Stimulated activated CD8-positive, alpha-beta memory T cell treated with anti-CD3 and anti-CD28 coated beads, Interleukin-12 subunit alpha, Interleukin-12 subunit beta, amount 100 ng/mL, for 1 hour (primary cell): ENCODE data around the gene PTBP1.
A peak's percentile ranks its signal among the peaks of the same experiment; 100 is the strongest.

Source experiments
- DNase-seq: peaks from one replicate; pipeline ENCODE4 v3.0.0-alpha.2; 2020; ENCODE audit warnings: low read depth

Gene PTBP1

DNA sequence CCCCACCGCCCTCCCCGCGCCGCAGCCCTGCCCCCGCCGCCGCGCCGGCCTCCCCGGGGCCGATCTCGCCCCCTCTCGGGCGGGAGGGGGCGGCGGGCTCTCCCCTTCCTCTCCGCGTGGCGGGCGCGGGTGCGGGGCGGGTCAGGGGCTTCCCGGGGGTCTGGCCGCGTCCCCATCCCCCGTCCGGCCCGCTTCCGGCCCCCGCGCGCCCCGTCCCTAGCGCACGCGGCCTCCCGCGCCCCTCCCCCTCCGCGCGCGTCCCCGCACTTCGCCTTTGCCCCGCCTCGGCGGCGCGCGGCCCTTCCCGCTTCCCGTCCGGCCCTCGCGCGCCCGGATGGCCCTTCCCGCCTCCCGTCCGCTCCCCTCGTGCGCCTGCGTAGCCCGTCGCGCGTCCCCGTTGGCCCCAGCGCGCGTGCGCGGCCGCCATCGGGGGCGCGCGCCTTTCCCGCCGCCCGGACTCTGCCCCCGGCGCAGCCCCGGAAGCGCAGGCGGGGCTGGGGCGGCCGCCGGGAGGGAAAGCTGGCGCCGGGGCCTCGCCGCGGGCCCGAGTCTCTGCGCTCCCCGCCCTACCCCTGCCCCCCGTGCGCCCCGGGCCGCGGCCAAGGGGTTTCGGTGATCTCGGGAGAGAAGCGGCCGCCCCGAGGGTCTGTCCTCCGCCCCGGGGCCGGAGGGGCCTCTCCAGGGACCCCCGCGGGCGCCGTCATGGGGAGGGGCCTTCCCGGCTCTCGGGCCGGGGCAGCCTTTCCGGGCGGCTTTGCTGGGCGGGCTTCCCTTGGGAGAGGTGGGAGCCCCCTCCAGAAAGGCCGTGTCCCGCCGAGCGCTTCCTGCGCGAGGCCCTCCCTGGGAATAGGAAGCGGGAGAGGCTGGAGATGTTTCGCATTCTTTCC, 519 bp downstream of the PTBP1 start:
- DNase-seq, result peak; percentile 76

DNA sequence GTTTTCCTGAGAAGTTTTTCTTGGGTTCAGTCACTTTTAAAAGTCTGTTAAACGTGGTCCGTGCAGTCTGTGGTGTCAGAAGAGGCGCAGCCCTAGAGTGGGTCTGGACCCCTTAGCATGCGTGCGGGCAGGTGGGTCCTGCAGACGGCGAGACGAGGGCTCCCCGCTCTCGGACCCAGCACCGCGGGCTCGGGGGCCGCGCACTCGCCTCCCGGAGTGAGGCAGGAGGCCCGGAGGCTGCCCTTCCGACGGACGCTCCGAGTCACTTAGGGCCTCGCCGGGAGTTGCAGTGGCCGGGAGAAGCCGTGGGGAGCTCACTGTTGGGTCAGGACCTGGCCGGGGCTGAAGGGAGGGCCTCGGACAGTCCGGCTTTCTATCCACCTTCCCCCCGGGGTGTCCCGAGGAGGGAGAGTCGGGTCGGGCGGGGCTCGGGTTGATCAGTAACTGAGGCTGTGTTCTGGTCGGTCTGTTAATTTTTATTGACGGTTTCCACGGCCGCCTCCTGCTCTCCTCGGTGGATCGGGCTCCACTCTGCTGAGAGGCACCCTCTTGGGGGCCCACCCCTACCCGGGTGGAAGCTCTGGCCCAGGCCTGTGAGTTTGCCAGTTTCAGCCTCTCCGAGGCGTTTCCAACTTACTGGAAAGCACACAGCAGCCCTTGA, 1.3 kb downstream of the PTBP1 start:
- DNase-seq, result no peak

DNA sequence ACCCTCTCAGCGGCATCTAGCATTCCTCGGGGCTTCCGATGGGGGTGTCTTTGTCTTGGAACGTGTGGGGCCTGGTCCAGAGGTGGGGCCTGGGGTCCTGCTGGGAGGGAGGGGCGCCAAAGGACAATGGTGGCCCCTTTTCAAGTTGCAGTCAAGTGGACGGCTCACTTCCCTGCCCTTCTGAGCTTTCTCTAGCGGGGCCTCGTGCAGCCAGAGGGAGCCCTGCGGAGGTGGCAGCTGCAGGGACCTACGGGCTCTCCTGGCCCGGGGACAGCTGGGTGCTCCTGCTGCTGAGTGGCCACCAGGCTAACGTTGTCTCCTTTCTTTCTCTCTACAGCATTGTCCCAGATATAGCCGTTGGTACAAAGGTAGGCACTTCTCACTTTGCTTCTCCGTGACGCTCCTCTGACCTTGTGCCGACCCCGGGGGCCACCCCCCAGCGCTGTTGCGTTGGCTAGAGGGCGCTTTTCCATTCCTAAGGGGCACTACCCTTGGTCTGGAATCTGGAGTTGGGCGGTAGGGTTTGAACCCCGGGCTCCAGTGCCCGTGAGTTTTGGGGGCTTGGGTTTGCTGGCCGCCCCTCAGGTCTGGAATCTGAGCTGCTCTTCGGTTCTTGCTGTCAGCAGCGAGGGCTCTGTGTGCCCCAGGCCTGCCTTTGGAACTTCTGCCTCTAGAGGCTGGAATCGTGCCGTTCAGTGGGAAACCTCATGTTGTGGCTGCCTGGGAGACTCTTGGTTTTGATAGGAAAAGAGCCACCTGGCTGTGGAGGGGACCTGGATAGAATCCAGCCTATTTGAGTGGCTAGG, 2.0 kb downstream of the PTBP1 start:
- no peak for DNase-seq

DNA sequence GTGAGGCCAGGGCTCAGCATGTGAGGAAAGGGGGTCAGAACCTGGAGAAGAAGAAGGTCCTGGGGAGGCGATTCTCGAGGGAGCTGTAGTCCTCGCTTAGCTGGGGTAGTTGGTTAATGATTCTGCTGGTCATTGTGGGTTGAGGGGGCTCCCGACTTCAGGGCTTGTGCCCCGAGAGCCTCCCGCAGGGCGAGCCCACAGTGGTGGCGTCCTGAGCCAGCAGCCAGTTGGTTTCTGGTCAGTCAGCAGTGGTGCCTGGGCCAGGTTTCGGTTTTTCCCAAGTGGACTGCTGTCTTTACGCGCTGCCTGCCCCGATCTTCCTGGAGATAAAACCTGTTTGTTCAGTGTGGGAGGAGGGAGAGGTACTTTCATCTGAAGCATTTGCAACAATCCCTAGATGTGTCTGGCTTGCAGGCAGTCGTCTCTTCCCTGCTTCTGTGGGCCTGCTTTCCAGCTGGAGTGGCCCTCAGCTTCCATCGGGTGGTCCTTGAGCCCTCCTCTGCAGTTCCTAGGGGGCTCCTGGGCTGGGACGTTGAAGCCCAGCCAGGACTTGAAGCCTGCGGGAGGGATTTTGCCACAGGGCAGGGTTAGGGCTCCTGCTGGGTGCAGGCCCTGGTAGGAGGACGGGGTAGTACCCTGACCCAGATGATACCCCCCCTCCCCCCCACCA, 3.2 kb downstream of the PTBP1 start:
- DNase-seq, result no peak

DNA sequence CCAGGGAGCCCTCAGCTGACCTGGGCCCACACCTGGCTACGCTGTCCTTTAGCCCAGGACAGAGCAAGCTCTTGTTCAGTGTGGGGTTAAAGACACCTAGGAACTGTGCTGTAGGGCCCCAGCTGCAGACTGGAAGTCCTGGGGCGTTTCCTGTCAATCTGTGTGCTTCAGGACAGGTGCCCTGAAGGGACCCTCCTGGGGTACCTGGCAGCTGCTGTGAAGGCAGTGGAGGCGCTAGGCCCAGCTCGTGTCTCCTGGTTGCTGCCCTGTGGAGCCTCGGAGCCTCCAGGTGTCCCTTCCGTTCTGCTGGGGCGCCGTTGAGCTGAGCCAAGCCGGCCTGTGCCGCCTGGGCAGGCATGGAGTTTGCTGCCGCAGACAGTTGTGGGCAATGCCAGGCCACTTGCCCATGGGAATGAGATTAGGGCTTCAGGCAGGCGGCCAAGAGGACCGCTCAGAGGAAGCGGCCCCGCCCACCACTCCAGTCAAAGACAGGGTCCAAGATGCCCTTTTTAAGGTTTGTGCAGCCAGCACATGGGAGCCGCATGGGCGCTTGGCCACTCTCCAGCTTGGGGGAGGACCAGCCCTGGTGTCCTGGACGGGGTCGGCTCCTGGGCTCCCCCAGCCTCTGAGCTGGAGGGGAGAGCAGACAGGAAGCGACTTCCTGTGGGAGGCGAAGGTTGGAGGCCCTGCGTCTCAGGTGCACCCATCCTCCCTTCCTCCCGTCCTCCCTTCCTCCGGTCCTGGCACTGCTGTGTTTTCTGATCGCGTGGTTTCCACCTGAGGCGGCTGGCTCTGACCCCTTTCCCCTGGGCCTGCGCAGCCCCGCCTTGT, 4.0 kb downstream of the PTBP1 start:
- DNase-seq, result no peak

DNA sequence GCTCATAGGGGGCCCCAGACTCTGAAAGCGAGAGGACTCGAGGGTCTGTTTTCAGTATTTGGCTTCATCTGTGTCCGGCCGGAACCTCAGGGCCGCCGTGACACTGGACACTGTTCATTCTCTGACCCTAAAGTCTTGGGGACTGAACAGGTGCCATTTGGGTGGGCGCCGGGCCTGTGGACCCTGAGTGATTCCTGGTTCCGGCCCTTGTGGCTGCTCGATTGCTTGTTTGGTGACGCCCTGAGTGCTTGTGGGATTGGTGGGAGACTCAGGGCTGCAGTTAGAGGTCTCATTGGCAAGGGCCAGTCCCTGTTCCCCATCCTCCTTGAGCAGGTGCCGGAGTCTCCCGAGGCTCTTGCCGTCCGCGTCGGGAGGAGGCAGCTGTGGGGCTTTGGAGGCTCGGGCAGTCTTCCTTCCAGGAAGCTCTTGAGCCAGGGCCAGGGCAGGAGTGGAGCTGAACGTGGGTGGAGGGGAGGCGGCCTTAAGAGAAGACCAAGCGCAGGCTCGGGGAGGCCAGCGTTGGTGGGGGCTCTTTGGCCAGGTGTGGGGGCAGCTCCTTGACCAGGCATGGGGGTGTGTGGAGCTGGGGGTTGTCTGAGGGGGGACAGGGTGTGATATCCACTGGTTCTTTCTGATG, 4.7 kb downstream of the PTBP1 start:
- DNase-seq, result no peak

DNA sequence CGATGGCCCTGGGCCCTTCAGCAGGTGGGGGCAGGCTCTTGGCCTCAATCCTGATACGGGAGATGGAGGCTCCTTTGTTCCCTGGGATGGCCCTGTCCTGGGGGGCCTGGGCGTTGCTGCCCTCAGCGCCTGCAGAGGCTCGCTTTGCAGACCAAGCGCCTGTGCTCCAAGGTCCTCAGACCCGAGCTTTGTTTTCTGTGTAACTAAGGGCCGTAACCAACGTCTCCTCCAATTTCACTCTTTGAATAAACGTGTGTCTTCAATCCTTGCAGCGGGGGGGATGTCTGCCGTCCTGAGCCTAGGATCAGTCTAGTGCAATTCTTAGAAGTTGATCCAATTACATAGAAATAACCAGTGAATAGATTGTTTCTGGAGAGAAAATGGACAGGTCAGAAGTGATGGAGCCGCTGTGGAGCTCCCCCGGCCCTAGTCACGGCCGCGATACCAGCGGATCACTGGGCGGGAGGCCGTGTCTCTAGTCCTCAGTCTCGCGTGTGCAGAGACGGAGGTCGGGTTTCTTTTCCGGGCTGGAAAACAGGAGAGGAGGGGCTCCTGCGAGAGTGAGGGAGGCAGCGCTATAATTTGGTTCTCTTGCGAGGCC, 5.3 kb downstream of the PTBP1 start:
- DNase-seq, result no peak

DNA sequence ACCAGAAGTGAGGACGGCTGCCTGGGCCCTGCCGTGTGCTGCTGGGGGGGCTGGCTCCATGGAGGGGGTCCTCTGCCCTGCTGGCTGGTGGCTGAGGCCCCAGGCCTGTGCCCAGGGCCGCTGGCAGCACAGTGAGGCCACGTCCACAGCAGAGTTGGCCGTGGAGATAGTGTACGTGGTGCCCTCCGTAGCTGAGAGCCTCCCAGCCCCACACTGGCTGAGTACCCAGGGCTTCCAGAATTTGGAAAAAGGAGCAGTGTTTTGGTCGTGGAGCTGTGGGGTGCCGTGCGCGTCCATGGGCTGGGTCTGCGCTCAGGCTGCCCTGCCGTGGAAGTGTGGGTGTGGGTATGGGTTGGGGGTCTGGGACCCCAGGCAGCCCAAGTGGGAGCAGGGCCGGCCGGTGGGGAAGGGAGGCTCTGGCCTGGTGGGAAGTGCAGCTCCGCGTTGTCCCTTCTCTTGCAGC, 5.9 kb downstream of the PTBP1 start:
- DNase-seq, result no peak

DNA sequence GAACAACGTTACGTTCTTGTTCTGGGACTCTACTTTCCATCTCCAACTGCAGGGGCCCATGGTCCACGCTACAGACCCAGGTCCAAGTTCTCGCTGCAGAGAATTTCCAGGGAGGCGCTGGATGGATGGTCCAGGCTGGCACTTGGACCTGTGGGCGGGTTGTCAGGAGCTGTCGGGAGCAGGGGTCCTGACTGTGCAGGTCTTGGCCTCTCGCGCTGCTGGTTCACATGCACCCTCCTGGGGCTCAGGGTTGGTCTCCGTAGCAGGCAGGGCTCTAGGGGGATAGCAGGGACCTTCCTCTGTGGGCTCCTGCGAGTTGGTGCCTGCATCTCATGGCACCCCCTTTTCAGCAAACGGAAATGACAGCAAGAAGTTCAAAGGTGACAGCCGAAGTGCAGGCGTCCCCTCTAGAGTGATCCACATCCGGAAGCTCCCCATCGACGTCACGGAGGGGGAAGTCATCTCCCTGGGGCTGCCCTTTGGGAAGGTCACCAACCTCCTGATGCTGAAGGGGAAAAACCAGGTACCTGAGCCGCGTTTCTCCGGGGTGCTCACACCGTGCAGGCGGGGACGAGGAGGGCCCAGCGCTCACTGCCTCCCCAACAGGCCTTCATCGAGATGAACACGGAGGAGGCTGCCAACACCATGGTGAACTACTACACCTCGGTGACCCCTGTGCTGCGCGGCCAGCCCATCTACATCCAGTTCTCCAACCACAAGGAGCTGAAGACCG, 6.6 kb downstream of the PTBP1 start:
- no peak for DNase-seq

DNA sequence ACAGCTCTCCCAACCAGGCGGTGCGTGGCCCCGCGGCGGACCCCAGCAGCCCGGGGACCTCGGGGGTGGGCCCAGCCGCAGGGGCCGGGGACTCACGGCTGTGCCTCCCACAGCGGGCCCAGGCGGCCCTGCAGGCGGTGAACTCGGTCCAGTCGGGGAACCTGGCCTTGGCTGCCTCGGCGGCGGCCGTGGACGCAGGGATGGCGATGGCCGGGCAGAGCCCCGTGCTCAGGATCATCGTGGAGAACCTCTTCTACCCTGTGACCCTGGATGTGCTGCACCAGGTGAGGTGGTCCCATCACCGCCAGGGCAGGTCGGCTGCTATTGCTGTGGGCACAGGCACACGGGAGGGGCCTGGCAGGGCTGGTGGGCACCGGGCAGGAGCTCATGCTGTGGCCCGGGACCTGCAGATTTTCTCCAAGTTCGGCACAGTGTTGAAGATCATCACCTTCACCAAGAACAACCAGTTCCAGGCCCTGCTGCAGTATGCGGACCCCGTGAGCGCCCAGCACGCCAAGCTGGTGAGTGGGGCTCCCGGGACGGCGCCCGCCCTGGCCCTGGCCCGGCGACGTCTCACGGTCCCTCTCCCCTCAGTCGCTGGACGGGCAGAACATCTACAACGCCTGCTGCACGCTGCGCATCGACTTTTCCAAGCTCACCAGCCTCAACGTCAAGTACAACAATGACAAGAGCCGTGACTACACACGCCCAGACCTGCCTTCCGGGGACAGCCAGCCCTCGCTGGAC, 7.3 kb downstream of the PTBP1 start:
- no peak for DNase-seq

DNA sequence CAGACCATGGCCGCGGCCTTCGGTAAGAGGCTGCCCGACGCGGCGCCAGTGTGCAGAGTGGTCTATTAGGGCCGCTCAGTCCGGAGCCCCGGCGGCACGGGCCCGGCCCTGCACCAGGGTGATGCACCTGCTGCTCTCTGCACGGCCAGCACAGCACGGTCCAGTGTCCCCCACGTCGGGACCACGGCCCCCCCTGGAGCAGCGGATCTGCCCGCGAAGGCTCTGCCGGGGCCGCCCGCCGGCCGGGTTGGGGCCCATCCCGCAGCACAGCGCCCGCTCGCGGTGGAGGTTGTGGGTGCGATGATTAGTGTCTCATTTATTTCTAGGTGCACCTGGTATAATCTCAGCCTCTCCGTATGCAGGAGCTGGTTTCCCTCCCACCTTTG, 7.9 kb downstream of the PTBP1 start:
- DNase-seq, result no peak

DNA sequence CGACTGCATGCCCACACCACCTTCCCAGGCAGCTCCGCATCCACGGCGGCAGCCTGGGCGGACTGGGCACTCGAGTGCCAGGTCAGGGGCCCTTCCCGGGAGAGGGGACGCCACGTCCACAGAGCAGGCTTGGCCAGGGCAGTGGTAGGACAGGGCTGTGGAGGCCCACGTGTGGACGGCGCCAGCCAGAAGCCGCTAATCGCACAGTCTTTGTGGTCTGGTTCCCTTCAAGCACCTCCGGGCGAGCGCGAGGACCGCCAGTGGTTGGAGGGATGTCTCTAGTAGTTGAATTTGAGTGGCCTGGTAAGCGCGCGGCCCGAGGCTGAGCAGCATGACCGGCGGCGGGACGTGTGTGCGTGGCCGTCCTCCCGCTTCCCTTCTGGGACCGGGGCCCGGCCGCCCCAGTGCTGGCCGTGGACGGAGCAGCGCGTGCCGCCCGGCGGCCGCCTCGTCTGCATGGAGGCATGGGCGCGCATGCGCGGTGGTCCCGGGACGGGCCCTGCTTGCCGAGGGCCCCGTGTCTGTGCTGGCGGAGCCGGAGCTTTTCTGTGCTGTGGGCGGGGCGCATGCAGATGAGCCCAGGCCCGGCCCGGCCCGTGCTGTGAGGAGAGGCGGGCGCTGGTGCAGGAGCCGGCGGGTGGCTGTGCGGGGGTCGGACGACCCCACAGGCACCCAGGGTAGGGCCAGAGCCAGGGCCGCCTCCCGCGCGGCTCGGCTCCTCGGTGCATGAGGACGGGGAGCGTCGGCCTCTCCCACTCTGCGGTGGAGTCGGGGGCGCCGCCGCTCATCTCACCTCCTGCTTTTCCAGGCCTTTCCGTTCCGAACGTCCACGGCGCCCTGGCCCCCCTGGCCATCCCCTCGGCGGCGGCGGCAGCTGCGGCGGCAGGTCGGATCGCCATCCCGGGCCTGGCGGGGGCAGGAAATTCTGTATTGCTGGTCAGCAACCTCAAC, 8.6 kb downstream of the PTBP1 start:
- no peak for DNase-seq

DNA sequence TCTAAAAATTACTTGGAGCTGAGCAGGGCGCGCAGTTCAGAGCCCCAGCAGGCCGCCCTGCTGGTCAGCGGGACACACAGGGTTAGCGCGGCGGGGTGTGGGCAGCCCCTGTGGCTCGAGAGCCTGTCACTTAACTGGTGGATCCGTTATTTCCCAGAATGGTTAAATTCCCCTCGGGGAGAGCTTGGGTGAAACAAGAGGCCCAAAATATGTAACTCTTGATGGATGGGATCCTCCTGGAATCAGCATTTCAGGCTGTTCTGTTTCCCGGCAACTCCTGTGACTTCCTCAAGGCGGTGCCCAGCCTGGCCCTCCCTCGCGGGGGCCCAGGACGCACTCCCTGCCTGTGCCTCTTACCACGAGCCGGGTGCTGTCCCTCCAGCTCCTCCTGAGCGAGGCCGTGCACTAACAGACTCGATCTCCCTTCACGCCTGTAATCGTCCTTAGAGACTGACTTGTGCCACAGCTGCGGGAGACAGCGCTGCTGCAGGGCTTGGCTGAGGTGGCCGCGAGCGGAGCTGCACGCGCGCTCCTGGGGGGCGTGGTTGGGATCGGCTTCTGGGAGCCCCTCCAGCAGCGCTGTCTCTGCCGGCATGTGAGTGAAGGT, 9.7 kb downstream of the PTBP1 start:
- DNase-seq, result no peak

DNA sequence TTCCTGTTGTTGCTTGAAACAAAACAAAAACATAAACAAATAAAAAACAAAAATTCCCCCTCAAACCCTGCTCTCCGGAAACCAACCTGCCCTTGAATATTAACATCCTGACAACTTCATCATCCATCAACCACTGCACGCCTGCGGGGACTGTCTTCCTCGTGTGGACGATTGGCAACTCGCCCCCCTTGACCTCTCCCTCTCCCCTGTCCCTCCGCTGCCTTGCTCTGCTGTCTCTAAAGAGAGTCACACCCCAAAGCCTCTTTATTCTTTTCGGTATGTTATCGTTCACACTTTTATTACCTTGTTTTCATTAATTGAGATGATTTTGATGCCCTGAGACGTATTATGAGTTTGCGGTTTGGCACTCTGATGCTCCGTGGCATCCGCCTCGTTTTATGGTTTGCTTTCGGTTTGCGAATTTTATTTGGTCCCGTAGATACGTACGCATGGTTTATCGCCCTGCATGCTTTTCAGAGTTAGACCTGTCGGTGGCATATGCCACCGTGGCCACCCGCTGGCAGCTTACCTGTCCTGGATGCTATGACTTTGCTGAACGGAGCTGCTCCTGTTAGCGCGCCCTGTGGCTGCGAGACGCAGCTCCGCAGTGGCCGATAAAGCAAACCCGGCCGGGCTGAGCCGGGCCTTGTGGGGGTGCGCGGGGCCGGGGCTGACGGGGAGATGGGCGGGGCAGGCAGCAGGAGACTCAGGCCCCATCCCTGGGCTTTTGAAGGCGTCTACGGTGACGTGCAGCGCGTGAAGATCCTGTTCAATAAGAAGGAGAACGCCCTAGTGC, 10.6 kb downstream of the PTBP1 start:
- DNase-seq, result no peak

DNA sequence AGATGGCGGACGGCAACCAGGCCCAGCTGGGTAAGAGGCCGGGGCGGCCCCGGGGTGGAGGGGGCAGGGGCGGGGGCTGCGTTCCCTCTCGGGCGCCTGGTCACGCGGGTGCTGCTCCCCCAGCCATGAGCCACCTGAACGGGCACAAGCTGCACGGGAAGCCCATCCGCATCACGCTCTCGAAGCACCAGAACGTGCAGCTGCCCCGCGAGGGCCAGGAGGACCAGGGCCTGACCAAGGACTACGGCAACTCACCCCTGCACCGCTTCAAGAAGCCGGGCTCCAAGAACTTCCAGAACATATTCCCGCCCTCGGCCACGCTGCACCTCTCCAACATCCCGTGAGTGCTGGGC, 11.1 kb downstream of the PTBP1 start:
- DNase-seq, result no peak

DNA sequence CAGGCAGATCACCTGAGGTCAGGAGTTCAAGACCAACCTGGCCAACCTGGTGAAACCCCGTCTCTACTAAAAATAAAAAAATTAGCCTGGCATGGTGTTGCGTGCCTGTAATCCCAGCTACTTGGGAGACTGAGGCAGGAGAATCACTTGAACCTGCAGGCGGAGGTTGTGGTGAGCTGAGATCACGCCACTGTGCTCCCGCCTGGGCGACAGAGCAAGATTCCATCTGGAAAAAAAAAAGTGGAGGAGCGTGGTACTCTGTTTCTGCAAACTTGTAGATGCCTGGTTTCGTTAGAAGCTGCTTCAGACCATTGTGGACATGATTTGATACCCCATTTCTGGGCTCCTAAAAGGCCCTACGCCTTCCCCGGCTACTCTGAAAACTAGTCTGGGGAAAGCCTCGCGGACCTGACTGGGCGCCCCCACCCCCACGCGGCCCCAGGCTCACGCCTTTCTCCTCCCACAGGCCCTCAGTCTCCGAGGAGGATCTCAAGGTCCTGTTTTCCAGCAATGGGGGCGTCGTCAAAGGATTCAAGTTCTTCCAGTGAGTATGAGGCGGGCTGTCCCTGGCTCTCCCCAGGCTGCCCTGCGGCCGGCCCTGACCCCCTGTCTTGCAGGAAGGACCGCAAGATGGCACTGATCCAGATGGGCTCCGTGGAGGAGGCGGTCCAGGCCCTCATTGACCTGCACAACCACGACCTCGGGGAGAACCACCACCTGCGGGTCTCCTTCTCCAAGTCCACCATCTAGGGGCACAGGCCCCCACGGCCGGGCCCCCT, 13.0 kb downstream of the PTBP1 start:
- no peak for DNase-seq
